SK-N-SH (cell line): Measurements from ENCODE around the gene GDA. TPM values are rescaled to one million over a fixed set of nuclear protein-coding genes. Genes with fewer than 3 reads are reported as not detected.

Experiments
- CTCF ChIA-PET: fragments of 300-600, 350-600 bp; formaldehyde crosslinking; extraction: SDS; loops from one replicate; lab custom pipeline; 2021; lab: Yijun Ruan, JAX
- POLR2A ChIA-PET: fragments of 350-600 bp; sonication (Branson Sonifier 250); formaldehyde crosslinking; extraction: SDS; loops from one replicate; lab custom pipeline; 2020; ENCODE audit warnings: antibody characterized with exemption, inconsistent platforms; lab: Yijun Ruan, JAX
- DNase-seq: peaks from one replicate; pipeline ENCODE4 v3.0.0; 2012
- H2AFZ ChIP-seq: fragments of 200-600 bp; sonication (generic); 2 replicates; pipeline ENCODE4 v1.8.1; 2016; ENCODE audit warnings: antibody characterized with exemption, mild to moderate bottlenecking, low read depth
- H3F3A ChIP-seq: fragments of 200-600 bp; sonication (generic); replicated peaks from 2 replicates; pipeline ENCODE3; 2016; ENCODE audit warnings: antibody characterized with exemption, mild to moderate bottlenecking; ENCODE audit not compliant: insufficient read depth
- H3K27ac ChIP-seq, 2 experiments: fragments of 200-500 bp in 1 of 2; fragments of 200-600 bp in 1 of 2; sonication (Bioruptor generic) in 1 of 2; sonication (generic), shearing (Covaris generic) in 1 of 2; 2 replicates each; pipeline versions ENCODE4 v1.5.1 to v1.6.1; 2014 to 2016; ENCODE audit warnings: low read depth in 2 of 2, inconsistent platforms in 1 of 2, low read length in 1 of 2, mild to moderate bottlenecking in 1 of 2, mixed read lengths in 1 of 2
- H3K27me3 ChIP-seq: fragments of 200-600 bp; sonication (generic), shearing (Covaris generic); 2 replicates; pipeline ENCODE4 v1.6.1; 2016; ENCODE audit warnings: mixed run types; ENCODE audit not compliant: insufficient read depth
- H3K36me3 ChIP-seq, 2 experiments: fragments of 200-500 bp in 1 of 2; fragments of 200-600 bp in 1 of 2; sonication (Bioruptor generic) in 1 of 2; sonication (generic) in 1 of 2; replicated peaks in 1 of 2; 2 replicates each; pipeline versions ENCODE3 to v1.5.1; 2014 to 2016; ENCODE audit warnings: low read length in 1 of 2, mild to moderate bottlenecking in 1 of 2; ENCODE audit not compliant: insufficient read depth in 2 of 2, control insufficient read depth in 1 of 2
- H3K4me1 ChIP-seq, 2 experiments: fragments of 200-500 bp in 1 of 2; fragments of 200-600 bp in 1 of 2; sonication (Bioruptor generic) in 1 of 2; sonication (generic), shearing (Covaris generic) in 1 of 2; 2 replicates each; pipeline versions ENCODE4 v1.5.1 to v1.6.1; 2014 to 2016; ENCODE audit warnings: low read depth in 1 of 2, low read length in 1 of 2, mixed run types in 1 of 2; ENCODE audit not compliant: insufficient read depth in 2 of 2, control insufficient read depth in 1 of 2
- H3K4me2 ChIP-seq: fragments of 200-600 bp; sonication (generic), shearing (Covaris generic); 2 replicates; pipeline ENCODE4 v1.6.1; 2017; ENCODE audit warnings: mixed run types
- H3K4me3 ChIP-seq, 2 experiments: fragments of 200-500 bp in 1 of 2; fragments of 200-600 bp in 1 of 2; sonication (Bioruptor generic) in 1 of 2; sonication (generic), shearing (Covaris generic) in 1 of 2; 2 replicates each; pipeline versions ENCODE4 v1.5.1 to v1.8.1; 2014 to 2016; ENCODE audit warnings: low read depth in 2 of 2, inconsistent platforms in 1 of 2, low read length in 1 of 2, mild to moderate bottlenecking in 1 of 2, mixed read lengths in 1 of 2, moderate library complexity in 1 of 2
- H3K79me2 ChIP-seq: fragments of 200-600 bp; sonication (generic); 2 replicates; pipeline ENCODE4 v1.8.1; 2017; ENCODE audit warnings: mild to moderate bottlenecking; ENCODE audit not compliant: insufficient read depth
- H3K9ac ChIP-seq: fragments of 200-600 bp; sonication (generic); 2 replicates; pipeline ENCODE4 v1.6.1; 2017; ENCODE audit warnings: mixed run types
- H3K9me2 ChIP-seq: fragments of 200-600 bp; sonication (generic); 2 replicates; pipeline ENCODE4 v1.6.1; 2017; ENCODE audit warnings: mixed run types
- H3K9me3 ChIP-seq: fragments of 200-600 bp; sonication (generic); 2 replicates; pipeline ENCODE4 v1.6.1; 2017; ENCODE audit warnings: mixed run types, mild to moderate bottlenecking, moderate library complexity
- H4K20me1 ChIP-seq: fragments of 200-600 bp; sonication (generic); 2 replicates; pipeline ENCODE4 v1.6.1; 2017; ENCODE audit warnings: mild to moderate bottlenecking, mixed run types; ENCODE audit not compliant: insufficient read depth
- CHD2 ChIP-seq: fragments of 150-350 bp; IDR thresholded peaks from 2 replicates; pipeline ENCODE4 v1.6.1; 2018; ENCODE audit warnings: low read length; ENCODE audit not compliant: partially characterized antibody
- CTCF ChIP-seq: fragments of 200-600 bp; sonication (generic); IDR thresholded peaks from 2 replicates; pipeline ENCODE4 v1.6.1; 2017; ENCODE audit warnings: antibody characterized with exemption, mild to moderate bottlenecking, moderate library complexity
- FOSL2 ChIP-seq: IDR thresholded peaks from 2 replicates; pipeline ENCODE4 v1.4.0; 2012; ENCODE audit warnings: low read depth, mild to moderate bottlenecking, moderate library complexity, borderline replicate concordance
- GABPA ChIP-seq: IDR thresholded peaks from 2 replicates; pipeline ENCODE4 v1.4.0; 2012; ENCODE audit warnings: low read depth, mild to moderate bottlenecking
- IRF3 ChIP-seq: fragments of 150-350 bp; IDR thresholded peaks from 2 replicates; pipeline ENCODE4 v1.6.1; 2016; ENCODE audit warnings: mild to moderate bottlenecking, low read depth, low read length
- JUND ChIP-seq: IDR thresholded peaks from 2 replicates; pipeline ENCODE4 v1.4.0; 2012
- MAX ChIP-seq: IDR thresholded peaks from 2 replicates; pipeline ENCODE4 v1.4.0; 2012; ENCODE audit warnings: low read depth
- RAD21 ChIP-seq: IDR thresholded peaks from 2 replicates; pipeline ENCODE4 v1.6.1; 2012; ENCODE audit warnings: mild to moderate bottlenecking, low read length
- REST ChIP-seq: IDR thresholded peaks from 2 replicates; pipeline ENCODE4 v1.6.1; 2012; ENCODE audit warnings: mild to moderate bottlenecking, low read depth, low read length, moderate library complexity
- RXRA ChIP-seq: IDR thresholded peaks from 2 replicates; pipeline ENCODE4 v1.4.0; 2012; ENCODE audit warnings: low read depth, mild to moderate bottlenecking, borderline replicate concordance
- SIN3A ChIP-seq: IDR thresholded peaks from 2 replicates; pipeline ENCODE4 v1.6.1; 2012; ENCODE audit warnings: low read depth, mild to moderate bottlenecking, low read length, moderate library complexity, borderline replicate concordance
- TCF12 ChIP-seq: IDR thresholded peaks from 2 replicates; pipeline ENCODE4 v1.4.0; 2012
- USF1 ChIP-seq: IDR thresholded peaks from 2 replicates; pipeline ENCODE4 v1.4.0; 2012; ENCODE audit warnings: low read depth, borderline replicate concordance
- USF2 ChIP-seq: fragments of 150-350 bp; IDR thresholded peaks from 2 replicates; pipeline ENCODE4 v1.6.1; 2017; ENCODE audit warnings: antibody characterized with exemption, low read length, low read depth, borderline replicate concordance
- YY1 ChIP-seq: IDR thresholded peaks from 2 replicates; pipeline ENCODE4 v1.4.0; 2012; ENCODE audit warnings: low read depth, mild to moderate bottlenecking
- WGBS: methylation state at CpG from one replicate; pipeline ENCODE4 v1.1.6; 2017; ENCODE audit warnings: low lambda C conversion rate; 5-methylcytosine and 5-hydroxymethylcytosine counted together
- polyA plus RNA-seq, 3 experiments: library from polyadenylated mRNA; depleted of rRNA; stranded (reverse); fragments of >200 nt; gene quantifications; 2 replicates each; pipeline ENCODE4 v1.2.3, GENCODE V29; 2012

GDA gene
- polyA plus RNA-seq, 1 of the 3 experiments (the other 2 are of a cell fraction), result not detected

GRCh38 chr9:72124947-72125346 lies 24.3 kb upstream of the GDA start:
- CTCF ChIA-PET, result no interaction called here
- 27% methylated on average over 2 of the region's 2 CpGs for WGBS
- Histone ChIP-seq H3K9ac (no peak overlapping the region), H3K79me2 (no peaks in the 10 kb centered on the region), H3K36me3 (no peaks in the 10 kb centered on the region), H2AFZ (no peak overlapping the region), H3K27me3 (no peaks in the 10 kb centered on the region), H3F3A (no peaks in the 10 kb centered on the region), H4K20me1 (no peaks in the 10 kb centered on the region), H3K9me2 (no peaks in the 10 kb centered on the region), H3K4me2 (no peak overlapping the region), H3K4me3 (no peak overlapping the region), H3K9me3 (no peaks in the 10 kb centered on the region), H3K4me1 (no peaks in the 10 kb centered on the region), H3K27ac (no peak overlapping the region)
- POLR2A ChIA-PET, result no interaction called here
- TF ChIP-seq SIN3A (no peak), MAX (no peak), FOSL2 (no peak), USF1 (no peak), IRF3 (no peak), TCF12 (no peak), USF2 (no peak), RAD21 (no peak), JUND (no peak), REST (no peak), CTCF (no peak), GABPA (no peak), YY1 (no peak), RXRA (no peak), CHD2 (no peak)
- DNase-seq, result no peak
